Liver (tissue), 9 donors: Measurements from ENCODE around the gene DNAH10. TPM values are rescaled to one million over a fixed set of nuclear protein-coding genes. Genes with fewer than 3 reads are reported as not detected.

ENCODE experiments used
- DNase-seq: peaks from one replicate; pipeline ENCODE4 v3.0.0-alpha.2; 2017; ENCODE audit warnings: low spot score
- H3K27ac ChIP-seq, 2 donors: one replicate each; pipeline ENCODE4 v1.7.0; 2013; ENCODE audit warnings: inconsistent platforms in 2 of 2, low read length in 2 of 2, control low read depth in 1 of 2, low read depth in 1 of 2, mild to moderate bottlenecking in 1 of 2
- H3K27me3 ChIP-seq, 4 donors: one replicate each; pipeline versions ENCODE4 v1.6.1 to v1.7.0; 2013; ENCODE audit warnings: low read length in 3 of 4, inconsistent platforms in 1 of 4, mild to moderate bottlenecking in 1 of 4, moderate library complexity in 1 of 4; ENCODE audit not compliant: control insufficient read depth in 4 of 4, insufficient read depth in 4 of 4
- H3K36me3 ChIP-seq, 4 donors: one replicate each; pipeline versions ENCODE4 v1.6.1 to v1.7.0; 2013; ENCODE audit warnings: low read length in 3 of 4, mild to moderate bottlenecking in 3 of 4, low read depth in 1 of 4, moderate library complexity in 1 of 4; ENCODE audit not compliant: control insufficient read depth in 4 of 4, insufficient read depth in 3 of 4
- H3K4me1 ChIP-seq, 4 donors: one replicate each; pipeline versions ENCODE4 v1.6.1 to v1.7.0; 2013; ENCODE audit warnings: low read length in 3 of 4, mild to moderate bottlenecking in 3 of 4, moderate library complexity in 1 of 4; ENCODE audit not compliant: control insufficient read depth in 4 of 4, insufficient read depth in 4 of 4
- H3K4me3 ChIP-seq, 3 donors: one replicate each; pipeline versions ENCODE4 v1.6.1 to v1.7.0; 2013; ENCODE audit warnings: low read length in 3 of 3, control low read depth in 1 of 3, low read depth in 1 of 3, mild to moderate bottlenecking in 1 of 3
- H3K9ac ChIP-seq, 2 donors: one replicate each; pipeline ENCODE4 v1.7.0; 2013; ENCODE audit warnings: low read length in 2 of 2, mild to moderate bottlenecking in 2 of 2, moderate library complexity in 2 of 2, control low read depth in 1 of 2, low read depth in 1 of 2
- H3K9me3 ChIP-seq, 4 donors: one replicate each; pipeline versions ENCODE4 v1.6.1 to v1.7.0; 2013; ENCODE audit warnings: low read length in 3 of 4; ENCODE audit not compliant: control insufficient read depth in 4 of 4
- ATF3 ChIP-seq: IDR thresholded peaks from 2 replicates; pipeline ENCODE4 v1.6.1; 2016; ENCODE audit warnings: antibody characterized with exemption
- CTCF ChIP-seq: fragments of 150-350 bp; IDR thresholded peaks from 2 replicates; pipeline ENCODE4 v1.5.1; 2017; ENCODE audit warnings: improper control_type of control experiment, low read depth, low read length; ENCODE audit not compliant: missing input control
- EGR1 ChIP-seq, 2 donors: IDR thresholded peaks; 2 replicates each; pipeline ENCODE4 v1.6.1; 2016 to 2018; ENCODE audit warnings: antibody characterized with exemption in 2 of 2, low read depth in 2 of 2
- FOXA1 ChIP-seq: IDR thresholded peaks from 2 replicates; pipeline ENCODE4 v1.6.1; 2016; ENCODE audit warnings: antibody characterized with exemption
- FOXA2 ChIP-seq: IDR thresholded peaks from 2 replicates; pipeline ENCODE4 v1.6.1; 2016; ENCODE audit warnings: antibody characterized with exemption
- HNF4G ChIP-seq: IDR thresholded peaks from 2 replicates; pipeline ENCODE4 v1.6.1; 2016; ENCODE audit warnings: antibody characterized with exemption
- JUND ChIP-seq, 2 donors: IDR thresholded peaks; 2 replicates each; pipeline ENCODE4 v1.6.1; 2016; ENCODE audit warnings: antibody characterized with exemption in 2 of 2
- MAX ChIP-seq: IDR thresholded peaks from 2 replicates; pipeline ENCODE4 v1.6.1; 2016; ENCODE audit warnings: antibody characterized with exemption
- NR2F2 ChIP-seq: IDR thresholded peaks from 2 replicates; pipeline ENCODE4 v1.6.1; 2016; ENCODE audit warnings: antibody characterized with exemption
- REST ChIP-seq: IDR thresholded peaks from 2 replicates; pipeline ENCODE4 v1.6.1; 2016; ENCODE audit warnings: antibody characterized with exemption, mild to moderate bottlenecking
- RXRA ChIP-seq, 2 donors: IDR thresholded peaks; 2 replicates each; pipeline ENCODE4 v1.6.1; 2017 to 2018; ENCODE audit warnings: antibody characterized with exemption in 2 of 2, mild to moderate bottlenecking in 1 of 2
- SP1 ChIP-seq: IDR thresholded peaks from 2 replicates; pipeline ENCODE4 v1.6.1; 2018; ENCODE audit warnings: antibody characterized with exemption, mild to moderate bottlenecking
- TAF1 ChIP-seq: conservative IDR thresholded peaks from 2 replicates; pipeline ENCODE4 v1.6.1; 2016; ENCODE audit warnings: antibody characterized with exemption, mild to moderate bottlenecking
- YY1 ChIP-seq: IDR thresholded peaks from 2 replicates; pipeline ENCODE4 v1.6.1; 2016; ENCODE audit warnings: antibody characterized with exemption, mild to moderate bottlenecking
- WGBS: extraction: QIAGEN DNeasy Blood & Tissue Kit; methylation state at CpG from one replicate; pipeline ENCODE4 v1.1.7; 2013; 5-methylcytosine and 5-hydroxymethylcytosine counted together
- polyA plus RNA-seq, 2 donors: library from polyadenylated mRNA; stranded (reverse) in 1 of 2; unstranded in 1 of 2; fragments of 200-250 nt in 1 of 2; fragments of >200 nt in 1 of 2; fragmentation: Nextera tagmentation in 1 of 2; extraction: Ambion mirVana in 1 of 2; gene quantifications; one replicate each; pipeline versions ENCODE4 v1.2.1 to v1.2.3, GENCODE V29; 2013 to 2015
- total RNA-seq, 2 donors: library from RNA; depleted of rRNA; stranded (reverse); fragments of >200 nt; gene quantifications; one replicate each; pipeline ENCODE4 v1.2.3, GENCODE V29; 2014
- donor health status: healthy.
- donor health status: healthy.
- donor health status: healthy.
- donor health status: healthy.
- donor health status: healthy.

DNAH10 gene
- total and polyA plus RNA-seq, 4 donors = 0.05 to 0.47 (median 0.07) TPM

GRCh38 chr12:123713823-123714585 lies 48.1 kb upstream of the DNAH10 start:
- Histone ChIP-seq H3K36me3 (no peaks in the 10 kb centered on the region), H3K4me1 (peaks cover 2 to 23% (median 16%) of the 10 kb centered on the region in 4 donors), H3K27ac (no peak overlapping the region), H3K4me3 (peak overlapping the region in 1 of 3 donors; percentile 88), H3K9me3 (no peaks in the 10 kb centered on the region), H3K9ac (peak overlapping the region in 1 of 2 donors; percentile 29), H3K27me3 (no peaks in the 10 kb centered on the region)
- TF ChIP-seq RXRA (IDR thresholded peaks at IDR 0.05) (no peak), EGR1 (IDR thresholded peaks at IDR 0.05; ENCODE audit: low read depth in 2 of 2) (no peak), ATF3 (no peak), TAF1 (no peak), FOXA2 (no peak), CTCF (no peak), HNF4G (no peak), NR2F2 (no peak), JUND (IDR thresholded peaks at IDR 0.05) (no peak), FOXA1 (no peak), MAX (no peak), REST (no peak)
- no peak for DNase-seq
- WGBS = 73% methylated on average over 10 of the region's 10 CpGs

- peaks cover 2 to 23% (median 16%) of the 10 kb centered on the region in 4 donors for H3K4me1 ChIP-seq
- 68% methylated on average over 2 of the region's 2 CpGs for WGBS
- H3K27ac ChIP-seq = no peak overlapping the region
- peaks cover 0 to 2% (median 0%) of the 10 kb centered on the region in 4 donors for H3K36me3 ChIP-seq
- no peaks in the 10 kb centered on the region for H3K9me3 ChIP-seq
- DNase-seq = no peak
- no peak overlapping the region for H3K4me3 ChIP-seq
- no peaks in the 10 kb centered on the region for H3K27me3 ChIP-seq
- TF ChIP-seq HNF4G (no peak), MAX (no peak), JUND (IDR thresholded peaks at IDR 0.05) (no peak), NR2F2 (no peak), SP1 (no peak), EGR1 (IDR thresholded peaks at IDR 0.05; ENCODE audit: low read depth in 2 of 2) (no peak), YY1 (no peak)
- H3K9ac ChIP-seq = no peak overlapping the region
Measured at GRCh38 chr12:123715195-123715594, 46.9 kb upstream of the DNAH10 start.
